Cortex of kidney (tissue), 1 donor: ENCODE data around the gene SGPP1.
"Not testable (repeated sequence)": the region's sequence is repeated elsewhere in the genome, so short reads cannot be mapped to it uniquely, and the experiment has no call there.

Source experiments
- DNase-seq: peaks from one replicate; lab custom pipeline; 2025; lab: John Stamatoyannopoulos, UW

SGPP1 gene

GRCh38 chr14:63673255-63673654 lies 54.6 kb downstream of the SGPP1 start:
- no peak for DNase-seq

GRCh38 chr14:63672417-63673180 lies 55.3 kb downstream of the SGPP1 start:
- DNase-seq = no peak

- no peak for DNase-seq
Measured at GRCh38 chr14:63671987-63672386, 55.9 kb downstream of the SGPP1 start.

- no peak for DNase-seq
Measured at GRCh38 chr14:63670692-63671091, 57.2 kb downstream of the SGPP1 start.

GRCh38 chr14:63666335-63666734 lies 61.5 kb downstream of the SGPP1 start:
- no peak for DNase-seq

GRCh38 chr14:63663428-63664341 lies 64.2 kb downstream of the SGPP1 start:
- no peak for DNase-seq

- DNase-seq = no peak
Measured at GRCh38 chr14:63662776-63663175, 65.1 kb downstream of the SGPP1 start.

GRCh38 chr14:63661881-63662280 lies 66.0 kb downstream of the SGPP1 start:
- not testable (repeated sequence) for DNase-seq

GRCh38 chr14:63659726-63660125 lies 68.1 kb downstream of the SGPP1 start:
- no peak for DNase-seq

- DNase-seq = no peak
Measured at GRCh38 chr14:63656194-63656593, 71.7 kb downstream of the SGPP1 start.

- no peak for DNase-seq
Measured at GRCh38 chr14:63654936-63655335, 72.9 kb downstream of the SGPP1 start.

GRCh38 chr14:63654346-63654745 lies 73.5 kb downstream of the SGPP1 start:
- no peak for DNase-seq

- DNase-seq = no peak
Measured at GRCh38 chr14:63652406-63652805, 75.5 kb downstream of the SGPP1 start.

- no peak for DNase-seq
Measured at GRCh38 chr14:63650256-63650952, 77.5 kb downstream of the SGPP1 start.

- DNase-seq = no peak
Measured at GRCh38 chr14:63647696-63648410, 80.0 kb downstream of the SGPP1 start.

- DNase-seq = no peak
Measured at GRCh38 chr14:63644741-63645140, 83.1 kb downstream of the SGPP1 start.

GRCh38 chr14:63642656-63643382 lies 85.0 kb downstream of the SGPP1 start:
- no peak for DNase-seq

- no peak for DNase-seq
Measured at GRCh38 chr14:63642229-63642611, 85.6 kb downstream of the SGPP1 start.

- DNase-seq = peak; percentile 85
Measured at GRCh38 chr14:63641473-63642228, 86.2 kb downstream of the SGPP1 start, which contains the start of gene WDR89. Gene WDR89 (minus strand): TSS chr14:63641871. CDS start chr14:63599942, 41,929 bp downstream.

GRCh38 chr14:63638493-63638892 lies 89.4 kb downstream of the SGPP1 start:
- DNase-seq = no peak
